Hepatocyte (in vitro differentiated cells): Measurements from ENCODE around the gene ZNF664. TPM values are rescaled to one million over a fixed set of nuclear protein-coding genes. Genes with fewer than 3 reads are reported as not detected.

Experiments
- DNase-seq: peaks from one replicate; pipeline ENCODE4 v3.0.0-alpha.2; 2016; ENCODE audit warnings: low spot score
- H2AFZ ChIP-seq: fragments of 200-600 bp; sonication (generic); 2 replicates; pipeline ENCODE4 v1.6.0; 2016; ENCODE audit warnings: antibody characterized with exemption, mild to moderate bottlenecking
- H3K27ac ChIP-seq: fragments of 200-600 bp; sonication (generic); 2 replicates; pipeline ENCODE4 v1.5.1; 2016; ENCODE audit warnings: mild to moderate bottlenecking
- H3K27me3 ChIP-seq: fragments of 200-600 bp; sonication (generic); 2 replicates; pipeline ENCODE4 v1.6.1; 2016
- H3K36me3 ChIP-seq: fragments of 200-600 bp; sonication (generic); replicated peaks from 2 replicates; pipeline ENCODE4 v1.5.1; 2016; ENCODE audit warnings: low read depth; ENCODE audit not compliant: insufficient read depth
- H3K4me1 ChIP-seq: fragments of 200-600 bp; sonication (generic); 2 replicates; pipeline ENCODE4 v1.5.1; 2016; ENCODE audit warnings: mild to moderate bottlenecking, moderate library complexity; ENCODE audit not compliant: insufficient read depth
- H3K4me2 ChIP-seq: fragments of 200-600 bp; sonication (generic); 2 replicates; pipeline ENCODE4 v1.6.0; 2016
- H3K4me3 ChIP-seq: fragments of 200-600 bp; sonication (generic); 2 replicates; pipeline ENCODE4 v1.5.1; 2016; ENCODE audit warnings: mild to moderate bottlenecking
- H3K79me2 ChIP-seq: fragments of 200-600 bp; sonication (generic); 2 replicates; pipeline ENCODE4 v1.6.0; 2017; ENCODE audit warnings: mild to moderate bottlenecking
- H3K9me2 ChIP-seq: fragments of 200-600 bp; sonication (generic); replicated peaks from 2 replicates; pipeline ENCODE4 v1.6.0; 2017; ENCODE audit warnings: mild to moderate bottlenecking; ENCODE audit not compliant: insufficient read depth
- H3K9me3 ChIP-seq: fragments of 200-600 bp; sonication (generic); 2 replicates; pipeline ENCODE4 v1.5.1; 2016; ENCODE audit warnings: low read depth, mild to moderate bottlenecking
- H4K20me1 ChIP-seq: fragments of 200-600 bp; sonication (generic); 2 replicates; pipeline ENCODE4 v1.6.0; 2016; ENCODE audit warnings: mild to moderate bottlenecking; ENCODE audit not compliant: insufficient read depth, poor library complexity, severe bottlenecking
- CTCF ChIP-seq: fragments of 200-600 bp; sonication (generic); IDR thresholded peaks from 2 replicates; pipeline ENCODE4 v1.5.1; 2016; ENCODE audit warnings: antibody characterized with exemption, mild to moderate bottlenecking; ENCODE audit not compliant: poor library complexity
- EZH2 ChIP-seq: fragments of 200-600 bp; sonication (generic); IDR thresholded peaks from 2 replicates; pipeline ENCODE4 v1.6.1; 2016; ENCODE audit warnings: antibody characterized with exemption, mild to moderate bottlenecking, borderline replicate concordance
- EZH2phosphoT487 ChIP-seq: fragments of 200-600 bp; sonication (generic); IDR thresholded peaks from one replicate; pipeline ENCODE4 v1.6.1; 2018; ENCODE audit warnings: antibody characterized with exemption, mild to moderate bottlenecking, low read depth, moderate library complexity; ENCODE audit not compliant: unreplicated experiment, severe bottlenecking
- WGBS: methylation state at CpG from one replicate; pipeline ENCODE4 v1.1.6; 2016; ENCODE audit warnings: low lambda C conversion rate; ENCODE audit errors: missing lambda C conversion rate; 5-methylcytosine and 5-hydroxymethylcytosine counted together
- polyA plus RNA-seq: library from polyadenylated mRNA; unstranded; fragments of >200 nt; fragmentation: Nextera tagmentation; extraction: Ambion mirVana; gene quantifications from 2 replicates; pipeline ENCODE4 v1.2.1, GENCODE V29; 2016
- total RNA-seq: library from RNA; depleted of rRNA; stranded (reverse); fragments of >200 nt; gene quantifications from 2 replicates; pipeline ENCODE4 v1.2.3, GENCODE V29; 2014

ZNF664 gene
- total and polyA plus RNA-seq, 2 experiments from 2014 or later, result 17.6 to 80.4 TPM

GRCh38 chr12:123989168-123989567 is 16.2 kb downstream of the ZNF664 start:
- H3K4me1 ChIP-seq, result peaks cover 53% of the 10 kb centered on the region
- H3K27me3 ChIP-seq, result no peaks in the 10 kb centered on the region
- no peak for TF ChIP-seq EZH2phosphoT487
- TF ChIP-seq CTCF, result no peak
- no peak for TF ChIP-seq EZH2
- no peaks in the 10 kb centered on the region for H3K36me3 ChIP-seq
- WGBS, result 87% methylated on average over 5 of the region's 5 CpGs
- no peaks in the 10 kb centered on the region for H3K9me3 ChIP-seq
- no peak for DNase-seq
- peak overlapping the region; percentile 87 for H3K27ac ChIP-seq
- peaks cover 22% of the 10 kb centered on the region for H4K20me1 ChIP-seq
- H3K9me2 ChIP-seq, result no peaks in the 10 kb centered on the region
- H3K4me2 ChIP-seq, result no peak overlapping the region
- no peak overlapping the region for H3K4me3 ChIP-seq
- peaks cover 84% of the 10 kb centered on the region for H3K79me2 ChIP-seq
- H2AFZ ChIP-seq, result no peak overlapping the region

GRCh38 chr12:123989753-123990152 is 16.7 kb downstream of the ZNF664 start:
- Histone ChIP-seq H3K4me1 (peaks cover 54% of the 10 kb centered on the region), H3K79me2 (peaks cover 84% of the 10 kb centered on the region), H4K20me1 (peaks cover 16% of the 10 kb centered on the region), H3K9me2 (no peaks in the 10 kb centered on the region), H3K27me3 (no peaks in the 10 kb centered on the region), H3K4me2 (peak overlapping the region; percentile 47), H2AFZ (no peak overlapping the region), H3K9me3 (no peaks in the 10 kb centered on the region), H3K4me3 (no peak overlapping the region), H3K27ac (peak overlapping the region; percentile 87), H3K36me3 (no peaks in the 10 kb centered on the region)
- no peak for DNase-seq
- no peak for TF ChIP-seq EZH2phosphoT487
- no peak for TF ChIP-seq CTCF
- no peak for TF ChIP-seq EZH2
- 91% methylated on average over 1 of the region's 1 CpG for WGBS

GRCh38 chr12:123990511-123990910 is 17.5 kb downstream of the ZNF664 start:
- Histone ChIP-seq H4K20me1 (peaks cover 13% of the 10 kb centered on the region), H3K79me2 (peaks cover 84% of the 10 kb centered on the region), H3K36me3 (no peaks in the 10 kb centered on the region), H3K27ac (peak overlapping the region; percentile 87), H3K4me3 (no peak overlapping the region), H3K4me2 (peak overlapping the region; percentile 47), H2AFZ (no peak overlapping the region), H3K9me2 (no peaks in the 10 kb centered on the region), H3K9me3 (no peaks in the 10 kb centered on the region), H3K27me3 (no peaks in the 10 kb centered on the region), H3K4me1 (peaks cover 61% of the 10 kb centered on the region)
- WGBS, result 73% methylated on average over 4 of the region's 4 CpGs
- peak; percentile 41 for DNase-seq
- TF ChIP-seq EZH2 (no peak), CTCF (no peak), EZH2phosphoT487 (no peak)

GRCh38 chr12:123991372-123991951 is 18.4 kb downstream of the ZNF664 start:
- no peak overlapping the region for H2AFZ ChIP-seq
- peaks cover 84% of the 10 kb centered on the region for H3K79me2 ChIP-seq
- H3K4me2 ChIP-seq, result peak overlapping the region; percentile 47
- peaks cover 11% of the 10 kb centered on the region for H4K20me1 ChIP-seq
- no peaks in the 10 kb centered on the region for H3K36me3 ChIP-seq
- no peak overlapping the region for H3K4me3 ChIP-seq
- H3K9me3 ChIP-seq, result no peaks in the 10 kb centered on the region
- peak overlapping the region; percentile 87 for H3K27ac ChIP-seq
- peaks cover 61% of the 10 kb centered on the region for H3K4me1 ChIP-seq
- TF ChIP-seq EZH2, result no peak
- no peak for TF ChIP-seq EZH2phosphoT487
- no peak for TF ChIP-seq CTCF
- no peaks in the 10 kb centered on the region for H3K9me2 ChIP-seq
- no peaks in the 10 kb centered on the region for H3K27me3 ChIP-seq
- WGBS, result 82% methylated on average over 2 of the region's 2 CpGs
- DNase-seq, result no peak
